ENCODE results near the gene PSMG4. TPM values are rescaled to one million over a fixed set of nuclear protein-coding genes. Genes with fewer than 3 reads are reported as not detected.

The PSMG4 gene
- total and polyA plus RNA-seq, 2 of the 8 experiments (the other 6 are each of a cell fraction or from before 2014, with no cell fraction given), result 40.6 to 113 TPM

- TF ChIP-seq CTBP2 (IDR thresholded peaks at IDR 0.05; ENCODE audit: borderline replicate concordance, insufficient read depth, insufficient read length, low read length), result no peak
- TF ChIP-seq CREB1 (IDR thresholded peaks at IDR 0.05), result no peak
- no peak for TF ChIP-seq KDM4A (IDR thresholded peaks at IDR 0.05; ENCODE audit: low read depth, low read length, severe bottlenecking)
- TF ChIP-seq NRF1 (IDR thresholded peaks at IDR 0.05; ENCODE audit: low read depth, low read length), result no peak
- no peak for TF ChIP-seq RNF2 (IDR thresholded peaks at IDR 0.05; ENCODE audit: borderline replicate concordance, low read depth, low read length, missing control alignments, poor library complexity, severe bottlenecking)
- TF ChIP-seq SIX5 (IDR thresholded peaks at IDR 0.05; ENCODE audit: low read depth, low read length), result no peak
- TF ChIP-seq SP2 (IDR thresholded peaks at IDR 0.05; ENCODE audit: low read length), result no peak
- no peak for TF ChIP-seq SP4 (IDR thresholded peaks at IDR 0.05; ENCODE audit: low read length)
Observed at GRCh38 chr6:3290149-3290930, 31.6 kb downstream of the PSMG4 start (continued).

Measured in H1 (cell line).